GM23338 (cell line): ENCODE data around the gene ZNF516. TPM values are rescaled to one million over a fixed set of nuclear protein-coding genes. Genes with fewer than 3 reads are reported as not detected.

ENCODE experiments used
- ATAC-seq: fragments of 200-7000 bp; cut with Tn5 transposase; 3 replicates; pipeline ENCODE4 v1.9.1; 2020
- DNase-seq: peaks from one replicate; pipeline ENCODE4 v3.0.0-alpha.2; 2015; ENCODE audit warnings: low spot score
- H2AFZ ChIP-seq: fragments of 200-600 bp; sonication (generic); 2 replicates; pipeline ENCODE4 v1.8.0; 2016; ENCODE audit warnings: antibody characterized with exemption, mild to moderate bottlenecking, moderate library complexity
- H3F3A ChIP-seq: fragments of 200-600 bp; sonication (generic); replicated peaks from 2 replicates; pipeline ENCODE4 v1.8.0; 2017; ENCODE audit warnings: antibody characterized with exemption, mixed run types, low read depth
- H3K27ac ChIP-seq: fragments of 200-600 bp; sonication (generic); 2 replicates; pipeline ENCODE4 v1.6.1; 2016; ENCODE audit warnings: low read depth
- H3K27me3 ChIP-seq: fragments of 200-600 bp; sonication (generic); 2 replicates; pipeline ENCODE4 v1.8.0; 2016; ENCODE audit warnings: mild to moderate bottlenecking, mixed run types, moderate library complexity; ENCODE audit not compliant: insufficient read depth
- H3K36me3 ChIP-seq: fragments of 200-600 bp; sonication (generic); 2 replicates; pipeline ENCODE4 v1.8.0; 2016; ENCODE audit warnings: mild to moderate bottlenecking; ENCODE audit not compliant: insufficient read depth
- H3K4me1 ChIP-seq: fragments of 200-600 bp; sonication (generic); 2 replicates; pipeline ENCODE4 v1.8.0; 2016; ENCODE audit warnings: mild to moderate bottlenecking, moderate library complexity; ENCODE audit not compliant: insufficient read depth
- H3K4me2 ChIP-seq: fragments of 200-600 bp; sonication (generic); 2 replicates; pipeline ENCODE4 v1.7.1; 2017; ENCODE audit warnings: mixed run types
- H3K4me3 ChIP-seq: fragments of 200-600 bp; sonication (generic); 2 replicates; pipeline ENCODE4 v1.6.1; 2016; ENCODE audit warnings: mixed run types
- H3K79me2 ChIP-seq: fragments of 200-600 bp; sonication (generic); replicated peaks from 2 replicates; pipeline ENCODE4 v1.8.0; 2017; ENCODE audit warnings: mild to moderate bottlenecking; ENCODE audit not compliant: insufficient read depth
- H3K9me2 ChIP-seq: fragments of 200-600 bp; sonication (generic); 2 replicates; pipeline ENCODE4 v1.8.0; 2017; ENCODE audit not compliant: insufficient read depth
- H4K20me1 ChIP-seq: fragments of 200-600 bp; sonication (generic); replicated peaks from 2 replicates; pipeline ENCODE4 v1.8.0; 2017; ENCODE audit warnings: mild to moderate bottlenecking; ENCODE audit not compliant: insufficient read depth
- H3K27ac Mint-ChIP-seq: 2 replicates; pipeline ENCODE4 v1.8.0; 2020; ENCODE audit warnings: inconsistent platforms, mild to moderate bottlenecking, moderate library complexity, mixed read lengths
- H3K27me3 Mint-ChIP-seq: 3 replicates; pipeline ENCODE4 v1.8.0; 2022; ENCODE audit warnings: low read depth, mild to moderate bottlenecking, moderate library complexity, mixed read lengths, inconsistent platforms; ENCODE audit not compliant: insufficient read depth, poor library complexity
- H3K36me3 Mint-ChIP-seq: 3 replicates; pipeline ENCODE4 v1.8.0; 2021; ENCODE audit warnings: low read depth, mild to moderate bottlenecking, inconsistent platforms, moderate library complexity, mixed read lengths
- H3K4me1 Mint-ChIP-seq: 3 replicates; pipeline ENCODE4 v1.8.0; 2020; ENCODE audit warnings: mild to moderate bottlenecking, inconsistent platforms, mixed read lengths
- H3K4me3 Mint-ChIP-seq: 3 replicates; pipeline ENCODE4 v1.8.0; 2021; ENCODE audit warnings: moderate library complexity, mild to moderate bottlenecking, inconsistent platforms, mixed read lengths
- H3K9me3 Mint-ChIP-seq: 3 replicates; pipeline ENCODE4 v1.8.0; 2020; ENCODE audit warnings: moderate library complexity, mild to moderate bottlenecking, inconsistent platforms, mixed read lengths
- CREB1 ChIP-seq: fragments of 250-450 bp; sonication (Bioruptor Pico); IDR thresholded peaks from 2 replicates; pipeline ENCODE4 v1.5.0; 2020; ENCODE audit warnings: low read depth, mild to moderate bottlenecking, moderate library complexity
- CTCF ChIP-seq, 2 experiments: fragments of 200-600 bp in 1 of 2; sonication (generic) in 1 of 2; conservative IDR thresholded peaks; 2 replicates each; pipeline versions ENCODE4 v1.5.1 to v1.6.1; 2016 to 2017; ENCODE audit warnings: antibody characterized with exemption in 2 of 2, low read depth in 2 of 2, mild to moderate bottlenecking in 2 of 2, moderate library complexity in 1 of 2
- EZH2 ChIP-seq: fragments of 200-600 bp; sonication (generic); IDR thresholded peaks from one replicate; pipeline ENCODE4 v1.8.0; 2017; ENCODE audit warnings: antibody characterized with exemption, mild to moderate bottlenecking, low read depth; ENCODE audit not compliant: unreplicated experiment
- NANOG ChIP-seq: IDR thresholded peaks from 2 replicates; pipeline ENCODE4 v1.6.1; 2016; ENCODE audit warnings: antibody characterized with exemption, borderline replicate concordance
- POLR2AphosphoS5 ChIP-seq: IDR thresholded peaks from 2 replicates; pipeline ENCODE4 v1.6.1; 2016; ENCODE audit warnings: antibody characterized with exemption, low read depth
- REST ChIP-seq: IDR thresholded peaks from one replicate; pipeline ENCODE4 v1.6.1; 2018; ENCODE audit warnings: antibody characterized with exemption; ENCODE audit not compliant: unreplicated experiment
- ZNF114 ChIP-seq: fragments of 250-450 bp; sonication (Bioruptor Pico); IDR thresholded peaks from 2 replicates; pipeline ENCODE4 v1.5.0; 2020; ENCODE audit warnings: mild to moderate bottlenecking, moderate library complexity
- ZNF331 ChIP-seq: fragments of 250-450 bp; sonication (Bioruptor Pico); IDR thresholded peaks from 2 replicates; pipeline ENCODE4 v1.5.0; 2020; ENCODE audit warnings: low read depth, mild to moderate bottlenecking, moderate library complexity
- ZNF462 ChIP-seq: fragments of 250-450 bp; sonication (Bioruptor Pico); IDR thresholded peaks from 2 replicates; pipeline ENCODE4 v1.5.0; 2020; ENCODE audit warnings: mild to moderate bottlenecking, moderate library complexity
- polyA plus RNA-seq: library from polyadenylated mRNA; unstranded; fragments of >200 nt; fragmentation: Nextera tagmentation; extraction: Ambion mirVana; gene quantifications from 2 replicates; pipeline ENCODE4 v1.2.1, GENCODE V29; 2016
- total RNA-seq: library from RNA; depleted of rRNA; stranded (reverse); fragments of >200 nt; shearing (Covaris generic); gene quantifications from 2 replicates; pipeline ENCODE4 v1.2.3, GENCODE V29; 2014

Gene ZNF516
- total and polyA plus RNA-seq, 2 experiments from 2014 or later, result 11.9 to 24.2 TPM

- TF ChIP-seq ZNF462 (no peak), NANOG (no peak), EZH2 (no peak), ZNF331 (CRISPR knock-in tag) (no peak), POLR2AphosphoS5 (no peak), ZNF114 (CRISPR knock-in tag) (no peak), CTCF (conservative IDR thresholded peaks at IDR 0.05; ENCODE audit: low read depth in 2 of 2) (no peak)
These were observed 49.3 kb downstream of the ZNF516 start (continued) for GRCh38 chr18:76445741-76446232.

GRCh38 chr18:76445275-76445674 lies 49.8 kb downstream of the ZNF516 start:
- Histone ChIP-seq H3K4me3 (no peak overlapping the region), H3K36me3 (no peaks in the 10 kb centered on the region), H3K79me2 (peaks cover 22% of the 10 kb centered on the region), H3K27ac (no peak overlapping the region), H3K9me2 (no peaks in the 10 kb centered on the region), H3K27me3 (no peaks in the 10 kb centered on the region), H2AFZ (no peak overlapping the region), H3K4me1 (peaks cover 14% of the 10 kb centered on the region), H4K20me1 (0 out of 2 replicates have a peak, but pooled peaks cover 7% of the 10 kb centered on the region), H3K4me2 (no peak overlapping the region), H3F3A (no peaks in the 10 kb centered on the region)
- Mint-ChIP-seq H3K36me3 (peaks cover 4% of the 10 kb centered on the region), H3K9me3 (no peaks in the 10 kb centered on the region), H3K27ac (no peak overlapping the region), H3K27me3 (peaks cover 7% of the 10 kb centered on the region), H3K4me1 (peaks cover 44% of the 10 kb centered on the region), H3K4me3 (no peak overlapping the region; the same call in 2 of the 3 replicates)
- TF ChIP-seq CREB1 (no peak), EZH2 (no peak), CTCF (conservative IDR thresholded peaks at IDR 0.05; ENCODE audit: low read depth in 2 of 2) (no peak), REST (no peak)
- ATAC-seq (no peak), DNase-seq (no peak)
